Skeletal muscle tissue (tissue), 4 donors: ENCODE measurements around the gene ANK2. TPM values are rescaled to one million over a fixed set of nuclear protein-coding genes. Genes with fewer than 3 reads are reported as not detected.
A peak's percentile ranks its signal among the peaks of the same experiment; 100 is the strongest.

Source experiments
- H3K27ac ChIP-seq: one replicate; pipeline ENCODE4 v1.7.0; 2013; ENCODE audit warnings: mild to moderate bottlenecking, low read depth, low read length, inconsistent platforms
- H3K27me3 ChIP-seq, 3 donors: one replicate each; pipeline ENCODE4 v1.7.0; 2013; ENCODE audit warnings: low read length in 3 of 3; ENCODE audit not compliant: control insufficient read depth in 3 of 3, insufficient read depth in 3 of 3
- H3K36me3 ChIP-seq, 3 donors: one replicate each; pipeline ENCODE4 v1.7.0; 2013; ENCODE audit warnings: low read length in 3 of 3; ENCODE audit not compliant: control insufficient read depth in 3 of 3, insufficient read depth in 3 of 3
- H3K4me1 ChIP-seq, 3 donors: one replicate each; pipeline ENCODE4 v1.7.0; 2013; ENCODE audit warnings: low read length in 3 of 3, mild to moderate bottlenecking in 3 of 3; ENCODE audit not compliant: control insufficient read depth in 3 of 3, insufficient read depth in 3 of 3
- H3K4me3 ChIP-seq, 3 donors: one replicate each; pipeline ENCODE4 v1.7.0; 2013; ENCODE audit warnings: low read length in 3 of 3
- H3K9ac ChIP-seq, 3 donors: one replicate each; pipeline ENCODE4 v1.7.0; 2013; ENCODE audit warnings: low read length in 3 of 3, mild to moderate bottlenecking in 3 of 3, moderate library complexity in 2 of 3, low read depth in 1 of 3
- H3K9me3 ChIP-seq, 3 donors: one replicate each; pipeline ENCODE4 v1.7.0; 2013; ENCODE audit warnings: low read length in 3 of 3; ENCODE audit not compliant: control insufficient read depth in 3 of 3
- total RNA-seq: library from RNA; depleted of rRNA; stranded (reverse); fragments of >200 nt; gene quantifications from one replicate; pipeline ENCODE4 v1.2.3, GENCODE V29; 2014
- donor health status: Osteomylitis.

Gene ANK2
- total RNA-seq, 1 donor from 2014 or later: 383 TPM

DNA sequence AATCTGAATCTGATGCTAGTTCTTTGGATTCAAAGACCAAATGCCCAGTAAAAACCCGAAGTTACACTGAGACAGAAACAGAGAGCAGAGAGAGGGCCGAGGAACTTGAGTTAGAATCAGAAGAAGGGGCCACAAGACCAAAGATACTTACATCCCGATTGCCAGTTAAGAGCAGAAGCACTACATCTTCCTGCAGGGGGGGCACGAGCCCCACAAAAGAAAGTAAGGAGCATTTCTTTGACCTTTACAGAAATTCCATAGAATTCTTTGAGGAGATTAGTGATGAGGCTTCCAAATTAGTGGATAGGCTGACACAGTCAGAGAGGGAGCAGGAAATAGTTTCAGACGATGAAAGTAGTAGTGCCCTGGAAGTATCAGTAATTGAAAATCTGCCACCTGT lies 309.3 kb downstream of the ANK2 start:
- Histone ChIP-seq H3K27me3 (no peaks in the 10 kb centered on the region), H3K9me3 (no peaks in the 10 kb centered on the region), H3K36me3 (peaks cover 9 to 16% (median 14%) of the 10 kb centered on the region in 3 donors)

DNA sequence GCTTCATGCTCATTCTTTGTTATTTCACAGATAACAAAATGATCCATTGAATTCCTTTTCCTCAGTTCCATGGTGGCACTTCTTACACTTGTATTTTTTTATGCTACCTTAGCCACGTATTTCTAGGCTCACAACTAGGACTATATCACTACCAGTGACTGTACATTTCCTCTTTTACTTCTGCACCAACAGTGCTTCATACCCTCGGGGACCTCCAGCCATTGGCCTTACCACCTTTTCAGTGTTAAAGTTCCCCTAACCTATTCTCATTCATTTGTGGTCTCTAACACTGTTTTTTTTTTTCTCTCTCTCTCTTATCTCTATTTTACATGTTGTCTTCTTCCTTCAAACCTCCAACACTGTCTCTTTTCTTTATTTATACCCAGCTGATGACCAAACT lies 315.9 kb downstream of the ANK2 start:
- Histone ChIP-seq H3K27ac (no peak overlapping the region), H3K9ac (no peak overlapping the region), H3K4me3 (no peak overlapping the region), H3K9me3 (no peaks in the 10 kb centered on the region), H3K36me3 (peaks cover 21 to 53% (median 42%) of the 10 kb centered on the region in 3 donors), H3K4me1 (no peaks in the 10 kb centered on the region), H3K27me3 (no peaks in the 10 kb centered on the region)

More for the DNA sequence above, 309.3 kb downstream of the ANK2 start:
- Histone ChIP-seq H3K27ac (no peak overlapping the region), H3K4me1 (peaks cover 0 to 5% (median 0%) of the 10 kb centered on the region in 3 donors), H3K4me3 (no peak overlapping the region), H3K9ac (no peak overlapping the region)

DNA sequence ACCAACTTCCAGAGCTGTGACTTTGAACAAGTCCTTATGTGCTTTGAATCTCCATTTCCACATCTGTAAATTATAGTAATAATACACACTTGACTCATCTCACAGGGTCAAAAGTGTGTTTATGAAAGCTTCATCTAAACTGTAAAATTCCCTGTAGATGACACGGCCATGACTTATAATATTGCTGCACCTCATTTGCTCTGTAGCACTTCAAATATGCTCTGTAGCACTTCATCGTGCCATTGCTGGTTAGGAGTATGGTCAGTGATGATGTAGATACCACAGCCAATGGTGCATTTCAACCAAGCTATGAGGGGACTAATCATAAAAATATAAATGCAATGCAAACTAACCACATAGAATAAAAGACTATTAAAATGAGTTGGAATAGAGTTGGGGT lies 318.6 kb downstream of the ANK2 start:
- Histone ChIP-seq H3K4me3 (no peak overlapping the region), H3K4me1 (no peaks in the 10 kb centered on the region), H3K9me3 (no peaks in the 10 kb centered on the region), H3K27me3 (no peaks in the 10 kb centered on the region), H3K27ac (no peak overlapping the region), H3K36me3 (peaks cover 28 to 53% (median 48%) of the 10 kb centered on the region in 3 donors), H3K9ac (no peak overlapping the region)

DNA sequence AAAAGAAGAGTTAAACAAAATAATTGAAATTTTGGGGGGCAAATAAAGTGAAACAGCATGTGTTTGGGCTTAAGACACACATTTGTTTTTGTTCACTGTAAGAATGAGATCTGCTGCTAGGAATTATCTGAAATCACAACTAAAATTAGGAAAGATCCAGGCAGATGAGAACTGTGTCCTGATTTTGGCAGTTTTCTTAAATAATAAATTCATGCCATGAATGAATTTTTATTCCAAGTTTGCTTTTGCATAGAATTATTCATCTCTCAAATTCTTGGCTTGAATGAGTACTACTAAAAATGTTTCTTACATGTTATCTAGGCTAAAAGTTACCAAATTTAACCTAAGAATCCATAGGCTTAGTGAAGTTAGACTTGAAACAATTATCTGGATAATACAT lies 321.7 kb downstream of the ANK2 start:
- no peak overlapping the region for H3K4me3 ChIP-seq

DNA sequence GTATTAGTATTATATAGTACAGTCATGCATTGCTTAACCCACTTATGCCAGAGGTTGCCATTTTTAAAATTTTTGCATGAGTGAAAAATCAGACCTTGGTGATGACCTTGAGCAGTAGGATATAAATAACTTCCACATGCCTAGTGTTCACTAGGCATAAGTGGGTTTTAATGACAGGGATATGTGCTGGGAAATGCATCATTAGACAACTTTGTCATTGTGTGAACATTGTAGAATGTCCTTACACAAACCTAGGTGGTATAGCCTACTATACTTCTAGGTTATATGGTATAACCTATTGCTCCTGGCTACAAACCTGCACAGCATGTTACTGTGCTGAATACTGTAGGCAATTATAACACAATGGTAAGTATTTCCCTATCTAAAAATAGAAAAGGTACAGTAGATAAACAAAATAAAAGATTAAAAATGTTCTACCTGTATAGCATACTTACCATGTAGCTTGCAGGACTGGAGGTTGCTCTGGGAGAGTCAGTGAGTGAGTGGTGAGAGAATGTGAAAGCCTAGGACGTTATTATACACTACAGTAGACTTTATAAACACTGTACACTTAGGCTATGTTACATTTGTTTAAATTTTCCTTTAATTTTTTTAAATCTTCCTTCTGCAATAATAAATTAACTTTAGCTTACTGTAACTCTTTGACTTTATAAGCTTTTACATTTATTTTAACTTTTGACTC lies 326.7 kb downstream of the ANK2 start:
- Histone ChIP-seq H3K9ac (no peak overlapping the region), H3K27me3 (no peaks in the 10 kb centered on the region), H3K27ac (no peak overlapping the region), H3K9me3 (no peaks in the 10 kb centered on the region), H3K4me1 (no peaks in the 10 kb centered on the region), H3K4me3 (no peak overlapping the region), H3K36me3 (peaks cover 10 to 28% (median 15%) of the 10 kb centered on the region in 3 donors)

More for the DNA sequence above, 321.7 kb downstream of the ANK2 start:
- H3K27ac ChIP-seq: no peak overlapping the region
- H3K4me1 ChIP-seq: no peaks in the 10 kb centered on the region
- H3K27me3 ChIP-seq: no peaks in the 10 kb centered on the region
- H3K9me3 ChIP-seq: no peaks in the 10 kb centered on the region
- H3K9ac ChIP-seq: no peak overlapping the region
- H3K36me3 ChIP-seq: peaks cover 24 to 47% (median 45%) of the 10 kb centered on the region in 3 donors

DNA sequence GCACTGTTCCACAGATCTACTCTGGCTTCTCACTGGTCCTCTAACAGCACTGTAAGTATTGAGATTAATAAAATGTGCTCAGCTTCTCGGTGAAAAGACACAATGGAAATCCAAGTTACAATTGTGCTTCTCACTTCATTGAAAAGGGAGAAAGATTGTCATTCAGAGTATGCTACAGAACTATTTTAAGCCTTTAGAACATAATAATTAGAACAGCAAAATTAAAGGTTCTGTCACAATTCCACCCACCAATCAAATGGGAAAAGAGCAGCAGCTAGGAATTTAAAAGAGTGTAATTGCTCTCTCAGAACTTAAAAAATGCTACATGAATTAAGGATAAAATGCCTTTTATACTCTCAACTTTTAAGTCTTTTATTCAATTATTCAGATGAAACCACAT lies 329.4 kb downstream of the ANK2 start:
- H3K36me3 ChIP-seq: peaks cover 4 to 22% (median 19%) of the 10 kb centered on the region in 3 donors
- H3K9me3 ChIP-seq: no peaks in the 10 kb centered on the region
- H3K4me3 ChIP-seq: no peak overlapping the region
- H3K27ac ChIP-seq: no peak overlapping the region
- H3K4me1 ChIP-seq: peaks cover 0 to 5% (median 3%) of the 10 kb centered on the region in 3 donors
- H3K9ac ChIP-seq: no peak overlapping the region
- H3K27me3 ChIP-seq: no peaks in the 10 kb centered on the region

DNA sequence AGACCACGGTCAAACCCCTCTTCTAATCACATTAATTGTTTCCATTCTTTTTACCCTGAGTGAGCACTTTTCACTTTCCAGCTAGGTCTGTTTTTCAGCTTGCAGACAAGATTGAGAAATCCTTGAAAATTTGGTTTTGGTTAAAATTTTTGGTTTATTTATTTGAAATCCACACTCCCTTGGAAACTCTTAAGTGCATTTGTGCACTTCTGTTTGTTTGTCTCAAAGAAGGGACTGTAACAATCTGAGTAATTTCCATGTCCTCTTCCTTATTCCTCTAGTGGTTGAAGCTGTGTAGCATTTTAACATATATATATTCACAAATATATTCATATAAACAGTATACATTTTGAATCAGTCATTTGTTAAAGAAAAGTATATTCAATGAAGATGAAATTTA lies 333.3 kb downstream of the ANK2 start:
- Histone ChIP-seq H3K27me3 (no peaks in the 10 kb centered on the region), H3K36me3 (peaks cover 4 to 17% (median 13%) of the 10 kb centered on the region in 3 donors), H3K9me3 (no peaks in the 10 kb centered on the region), H3K4me1 (peaks cover 5 to 12% (median 8%) of the 10 kb centered on the region in 3 donors), H3K4me3 (no peak overlapping the region), H3K27ac (peak overlapping the region; percentile 21), H3K9ac (no peak overlapping the region)

DNA sequence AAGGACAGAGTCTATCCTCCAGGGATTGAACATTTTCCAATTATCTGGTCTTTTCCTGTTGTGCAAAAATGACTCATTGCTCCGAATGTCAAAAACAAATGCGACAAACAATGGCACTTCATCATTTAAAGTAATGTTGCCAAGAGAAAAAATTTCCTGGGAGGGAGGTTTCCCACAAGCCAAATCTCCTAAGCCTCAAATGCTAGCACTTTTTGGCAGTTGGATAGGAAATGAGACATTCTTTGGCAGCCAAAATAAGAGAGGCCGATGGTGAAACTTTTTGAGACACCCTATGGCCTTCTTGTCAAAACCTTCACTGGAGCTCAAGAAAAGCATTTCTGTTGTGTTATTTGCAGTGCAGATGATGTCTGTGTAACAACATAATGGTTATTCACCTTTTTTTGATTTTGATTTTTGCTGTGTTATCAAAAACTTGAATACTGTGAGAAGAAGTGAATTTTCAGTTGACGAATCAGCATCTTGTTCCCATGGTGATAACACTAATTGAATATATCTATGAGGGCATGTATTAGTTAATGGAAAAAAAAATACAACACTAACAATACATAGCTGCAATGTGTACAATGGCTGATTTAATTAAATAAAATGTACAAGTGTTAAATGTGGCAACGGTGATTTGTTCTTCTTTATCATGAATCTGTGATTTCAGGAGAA lies 333.8 kb downstream of the ANK2 start:
- H3K4me1 ChIP-seq: peaks cover 5 to 12% (median 9%) of the 10 kb centered on the region in 3 donors
- no peaks in the 10 kb centered on the region for H3K9me3 ChIP-seq
- no peak overlapping the region for H3K27ac ChIP-seq

DNA sequence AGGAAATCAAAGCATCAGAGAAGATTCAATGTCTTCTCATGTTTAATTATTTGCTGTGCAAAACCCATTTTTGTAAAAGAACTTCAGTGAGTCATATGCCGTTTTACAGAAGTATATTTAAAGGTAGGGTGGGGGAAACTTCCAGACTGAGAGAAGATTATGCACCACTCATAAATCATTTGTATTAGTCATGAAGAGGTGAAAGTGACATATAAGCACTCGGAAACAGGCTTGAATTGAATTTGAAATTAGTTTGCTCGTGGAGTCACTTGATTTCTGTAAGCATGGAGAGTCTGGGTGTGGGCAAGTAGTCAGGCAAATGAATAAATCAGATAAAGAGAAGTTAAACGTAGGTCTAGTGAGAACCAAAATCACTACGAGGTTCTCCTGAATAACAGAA lies 335.1 kb downstream of the ANK2 start:
- Histone ChIP-seq H3K27ac (no peak overlapping the region), H3K9ac (no peak overlapping the region), H3K36me3 (peaks cover 4 to 13% (median 10%) of the 10 kb centered on the region in 3 donors), H3K4me3 (no peak overlapping the region), H3K9me3 (no peaks in the 10 kb centered on the region), H3K27me3 (no peaks in the 10 kb centered on the region), H3K4me1 (peaks cover 5 to 12% (median 9%) of the 10 kb centered on the region in 3 donors)

More for the DNA sequence above, 333.8 kb downstream of the ANK2 start:
- Histone ChIP-seq H3K36me3 (peaks cover 4 to 17% (median 13%) of the 10 kb centered on the region in 3 donors), H3K27me3 (no peaks in the 10 kb centered on the region), H3K4me3 (no peak overlapping the region), H3K9ac (no peak overlapping the region)

DNA sequence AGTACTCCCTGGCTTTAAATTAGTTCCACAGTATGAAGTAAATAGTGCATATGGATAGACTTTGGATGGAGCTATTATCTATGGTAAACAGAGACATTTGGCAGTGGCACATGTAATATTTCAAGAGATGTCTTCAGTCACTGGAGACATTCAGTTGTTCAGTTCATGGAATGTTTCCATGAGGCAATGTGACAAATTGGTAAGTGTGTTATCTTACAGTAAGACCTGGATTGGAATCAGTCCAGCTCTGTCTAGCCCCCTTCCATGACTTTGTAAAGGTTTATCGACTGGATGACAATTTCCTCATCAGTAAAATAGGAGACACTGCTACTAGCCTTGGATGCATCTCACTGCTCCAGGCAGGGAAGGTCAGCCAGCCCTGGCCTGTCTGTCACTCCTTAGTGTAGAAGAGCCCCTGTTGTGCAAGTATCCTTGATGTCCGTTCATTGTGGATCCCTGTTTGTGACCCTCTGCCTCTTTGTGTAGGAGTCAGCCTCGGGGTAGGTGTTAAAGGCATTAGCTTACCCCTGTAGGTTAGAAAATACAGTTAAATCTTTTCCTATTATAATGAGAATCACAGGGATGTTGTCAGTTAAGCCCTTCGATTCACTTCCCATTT lies 335.9 kb downstream of the ANK2 start:
- Histone ChIP-seq H3K36me3 (peaks cover 4 to 13% (median 10%) of the 10 kb centered on the region in 3 donors), H3K9me3 (no peaks in the 10 kb centered on the region), H3K4me1 (peaks cover 5 to 12% (median 9%) of the 10 kb centered on the region in 3 donors), H3K27me3 (no peaks in the 10 kb centered on the region), H3K9ac (no peak overlapping the region), H3K4me3 (no peak overlapping the region), H3K27ac (no peak overlapping the region)
